ENCODE results near the gene PPP1R26.

DNA sequence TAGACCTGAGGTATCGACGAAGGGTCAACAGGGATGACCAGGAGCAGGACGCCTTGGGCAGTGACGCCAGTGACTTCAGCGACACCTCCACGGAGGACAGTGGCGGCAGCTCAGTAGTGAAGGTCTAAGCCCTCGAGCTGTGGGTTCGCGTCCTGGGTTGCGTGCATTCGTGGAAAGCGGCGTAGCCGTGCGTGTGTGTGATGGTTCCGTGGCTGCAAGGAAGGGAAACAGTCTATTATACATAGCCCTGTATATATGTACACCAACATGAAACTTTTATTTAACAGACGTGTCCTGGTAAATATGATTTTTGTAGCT lies 8.4 kb downstream of the PPP1R26 start:
- TF ChIP-seq, protein P1, sequence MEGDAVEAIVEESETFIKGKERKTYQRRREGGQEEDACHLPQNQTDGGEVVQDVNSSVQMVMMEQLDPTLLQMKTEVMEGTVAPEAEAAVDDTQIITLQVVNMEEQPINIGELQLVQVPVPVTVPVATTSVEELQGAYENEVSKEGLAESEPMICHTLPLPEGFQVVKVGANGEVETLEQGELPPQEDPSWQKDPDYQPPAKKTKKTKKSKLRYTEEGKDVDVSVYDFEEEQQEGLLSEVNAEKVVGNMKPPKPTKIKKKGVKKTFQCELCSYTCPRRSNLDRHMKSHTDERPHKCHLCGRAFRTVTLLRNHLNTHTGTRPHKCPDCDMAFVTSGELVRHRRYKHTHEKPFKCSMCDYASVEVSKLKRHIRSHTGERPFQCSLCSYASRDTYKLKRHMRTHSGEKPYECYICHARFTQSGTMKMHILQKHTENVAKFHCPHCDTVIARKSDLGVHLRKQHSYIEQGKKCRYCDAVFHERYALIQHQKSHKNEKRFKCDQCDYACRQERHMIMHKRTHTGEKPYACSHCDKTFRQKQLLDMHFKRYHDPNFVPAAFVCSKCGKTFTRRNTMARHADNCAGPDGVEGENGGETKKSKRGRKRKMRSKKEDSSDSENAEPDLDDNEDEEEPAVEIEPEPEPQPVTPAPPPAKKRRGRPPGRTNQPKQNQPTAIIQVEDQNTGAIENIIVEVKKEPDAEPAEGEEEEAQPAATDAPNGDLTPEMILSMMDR (IDR thresholded peaks at IDR 0.05; ENCODE audit: borderline replicate concordance, extremely low read depth, low read length, poor library complexity, severe bottlenecking): no peak
- TF ChIP-seq EZH2 (IDR thresholded peaks at IDR 0.05; ENCODE audit: borderline replicate concordance, low read depth, low read length, severe bottlenecking): no peak
